Measurements from ENCODE around the gene CLCN3. TPM values are rescaled to one million over a fixed set of nuclear protein-coding genes. Genes with fewer than 3 reads are reported as not detected.

Gene CLCN3
- total and polyA plus RNA-seq, 2 of the 13 experiments (the other 11 are each of a cell fraction or from before 2014, with no cell fraction given): 13.6 to 23.7 TPM

- TF ChIP-seq MTA1 (CRISPR knock-in tag; IDR thresholded peaks at IDR 0.05; ENCODE audit: borderline replicate concordance): no peak
- H3K27me3 ChIP-seq (ENCODE audit: control insufficient read depth in 1 of 2, insufficient read depth in 2 of 2, low read length in 2 of 2): no peaks in the 10 kb centered on the region; a peak in 1 of 5 replicates
- H3K9me3 ChIP-seq (ENCODE audit: low read length): no peaks in the 10 kb centered on the region
- H2AFZ ChIP-seq (ENCODE audit: low read length): no peak overlapping the region
- intact Hi-C loops (cut with micrococcal nuclease; ENCODE audit: unreplicated experiment): loop anchor here (10.0 kb wide), 1 partner anchor 467 kb away; the partner anchor contains the start of gene AADAT
- no peak overlapping the region for H3K4me2 ChIP-seq (ENCODE audit: low read depth, low read length)
- ATAC-seq: no peak
- no peaks in the 10 kb centered on the region for H3K36me3 ChIP-seq (replicated peaks in 1 of 2; ENCODE audit: control insufficient read depth in 1 of 2, insufficient read depth in 2 of 2, low read length in 2 of 2)
- no TSS peak for BruUV-seq (replicated peaks)
- 57% methylated on average over 2 of the region's 2 CpGs for WGBS (ENCODE audit: low lambda C conversion rate)
- in situ Hi-C loops (cut with HindIII; ENCODE audit: extremely low pct_ligation_motif_present, low pct_unique_long_range_greater_than_20kb): loop anchor here (10.0 to 25.0 kb wide), 2 partner anchors 97 to 470 kb away; partner anchors contain the start of gene AADAT
- no peak overlapping the region for H3K9ac ChIP-seq (ENCODE audit: insufficient read depth, low read depth, low read length)
- peaks cover 40% of the 10 kb centered on the region for H3K4me1 ChIP-seq (ENCODE audit: insufficient read depth, low read length)
- H3K27ac ChIP-seq (ENCODE audit: extremely low read length, insufficient read depth, low read length): no peak overlapping the region
- POLR2A ChIA-PET: no interaction called here
- DNase-seq (ENCODE audit: low spot score): no peak
- H3K79me2 ChIP-seq (ENCODE audit: insufficient read depth, low read length): peaks cover 19% of the 10 kb centered on the region
- CTCF ChIA-PET (ENCODE audit: low intra/inter-chr PET ratio, low total read pairs): no interaction called here
- no peak overlapping the region for H3K4me3 ChIP-seq (replicated peaks in 1 of 3; ENCODE audit: insufficient read depth in 1 of 3, low read depth in 2 of 3, low read length in 3 of 3)
- H4K20me1 ChIP-seq (ENCODE audit: insufficient read depth, low read length): no peaks in the 10 kb centered on the region; the same call in 1 of the 2 replicates
- no peak for FAIRE-seq
Observed at GRCh38 chr4:169617306-169617705, 3.1 kb upstream of the CLCN3 start.

- Histone ChIP-seq H3K9me3 (ENCODE audit: low read length) (no peaks in the 10 kb centered on the region), H3K4me2 (ENCODE audit: low read depth, low read length) (peak overlapping the region; percentile 44), H3K79me2 (ENCODE audit: insufficient read depth, low read length) (peaks cover 28% of the 10 kb centered on the region), H3K27me3 (ENCODE audit: control insufficient read depth in 1 of 2, insufficient read depth in 2 of 2, low read length in 2 of 2) (no peaks in the 10 kb centered on the region), H4K20me1 (ENCODE audit: insufficient read depth, low read length) (no peaks in the 10 kb centered on the region; the same call in 1 of the 2 replicates), H3K9ac (ENCODE audit: insufficient read depth, low read depth, low read length) (no peak overlapping the region; the same call in 1 of the 2 replicates), H2AFZ (ENCODE audit: low read length) (peak overlapping the region; percentile 47), H3K27ac (ENCODE audit: extremely low read length, insufficient read depth, low read length) (no peak overlapping the region), H3K36me3 (replicated peaks in 1 of 2; ENCODE audit: control insufficient read depth in 1 of 2, insufficient read depth in 2 of 2, low read length in 2 of 2) (no peaks in the 10 kb centered on the region), H3K4me1 (ENCODE audit: insufficient read depth, low read length) (peaks cover 46% of the 10 kb centered on the region), H3K4me3 (replicated peaks in 1 of 3; ENCODE audit: insufficient read depth in 1 of 3, low read depth in 2 of 3, low read length in 3 of 3) (no peak overlapping the region)
- 28% methylated on average over 3 of the region's 3 CpGs for WGBS (ENCODE audit: low lambda C conversion rate)
- BruUV-seq (replicated peaks): no TSS peak
- in situ Hi-C loops (cut with HindIII; ENCODE audit: extremely low pct_ligation_motif_present, low pct_unique_long_range_greater_than_20kb) (loop anchor here (10.0 to 25.0 kb wide), 2 partner anchors 97 to 469 kb away; partner anchors contain the start of gene AADAT), intact Hi-C loops (cut with micrococcal nuclease; ENCODE audit: unreplicated experiment) (loop anchor here (10.0 kb wide), 1 partner anchor 467 kb away; the partner anchor contains the start of gene AADAT)
- ChIA-PET POLR2A (no interaction called here), CTCF (ENCODE audit: low intra/inter-chr PET ratio, low total read pairs) (no interaction called here)
- DNase-seq (ENCODE audit: low spot score): no peak
- no peak for ATAC-seq
- no peak for FAIRE-seq
- no peak for TF ChIP-seq ZNF362 (CRISPR knock-in tag; IDR thresholded peaks at IDR 0.05; ENCODE audit: borderline replicate concordance)
- TF ChIP-seq EEA1 (CRISPR knock-in tag; IDR thresholded peaks at IDR 0.05; ENCODE audit: borderline replicate concordance): no peak
- TF ChIP-seq ZNF263 (CRISPR knock-in tag; IDR thresholded peaks at IDR 0.05): no peak
- no peak for TF ChIP-seq SPEN (CRISPR knock-in tag; IDR thresholded peaks at IDR 0.05; ENCODE audit: low read depth)
- TF ChIP-seq ZNF512 (CRISPR knock-in tag; IDR thresholded peaks at IDR 0.05): no peak
- no peak for TF ChIP-seq CBFB (CRISPR knock-in tag; IDR thresholded peaks at IDR 0.05)
- TF ChIP-seq ZNF562 (CRISPR knock-in tag; IDR thresholded peaks at IDR 0.05; ENCODE audit: borderline replicate concordance): no peak
- TF ChIP-seq ELF1 (CRISPR knock-in tag; IDR thresholded peaks at IDR 0.05): no peak
- TF ChIP-seq ZNF615 (CRISPR knock-in tag; IDR thresholded peaks at IDR 0.05; ENCODE audit: borderline replicate concordance): no peak
- no peak for TF ChIP-seq ZNF207 (IDR thresholded peaks at IDR 0.05; ENCODE audit: borderline replicate concordance)
- TF ChIP-seq SRSF1 (optimal IDR thresholded peaks at IDR 0.05; ENCODE audit: low read depth, low read length): no peak
- TF ChIP-seq RBAK (CRISPR knock-in tag; IDR thresholded peaks at IDR 0.05): no peak
- TF ChIP-seq MED1 (CRISPR knock-in tag; IDR thresholded peaks at IDR 0.05): no peak
- no peak for TF ChIP-seq ZBTB1 (CRISPR knock-in tag; IDR thresholded peaks at IDR 0.05; ENCODE audit: borderline replicate concordance)
- TF ChIP-seq GTF3A (CRISPR knock-in tag; conservative IDR thresholded peaks at IDR 0.05): no peak
Observed at GRCh38 chr4:169618286-169618685, 2.1 kb upstream of the CLCN3 start.

All from HepG2 (cell line).